GM12878 (cell line): ENCODE data around the gene MAN1A1. TPM values are rescaled to one million over a fixed set of nuclear protein-coding genes. Genes with fewer than 3 reads are reported as not detected.

Experiments
- ATAC-seq: fragments of 200-7000 bp; cut with Tn5 transposase; 3 replicates; pipeline ENCODE4 v1.9.1; 2020; ENCODE audit warnings: mild to moderate bottlenecking, moderate library complexity
- BruUV-seq: library from RNA; stranded (reverse); fragments of 400-500 nt; replicated peaks from 2 replicates; lab custom pipeline; 2021; lab: Mats Ljungman, UMichigan
- CTCF ChIA-PET: fragments of 300-600 bp; sonication (Branson Sonifier 250); formaldehyde crosslinking; extraction: SDS; loops from one replicate; lab custom pipeline; 2021; ENCODE audit warnings: inconsistent platforms; lab: Yijun Ruan, JAX
- POLR2A ChIA-PET: fragments of 350-600 bp; formaldehyde crosslinking; extraction: SDS; loops from one replicate; lab custom pipeline; 2021; ENCODE audit warnings: inconsistent platforms; lab: Charles Lee
- RAD21 ChIA-PET: fragments of 300-600 bp; sonication (Branson Sonifier 250); formaldehyde crosslinking; loops from one replicate; lab custom pipeline; 2023; ENCODE audit warnings: antibody characterized with exemption; ENCODE audit not compliant: unreplicated experiment; lab: Charles Lee
- SMC1A ChIA-PET: fragments of 300-600 bp; sonication (Branson Sonifier 250); formaldehyde crosslinking; loops from one replicate; lab custom pipeline; 2023; ENCODE audit not compliant: unreplicated experiment, uncharacterized antibody; lab: Charles Lee
- DNase-seq: peaks from one replicate; pipeline ENCODE4 v3.0.0-alpha.2; 2011; ENCODE audit warnings: low read depth, low spot score
- FAIRE-seq: peaks from 3 replicates; lab custom pipeline; 2011; peaks lifted over from hg19 to GRCh38; lab: Jason Lieb, UNC
- H2AFZ ChIP-seq: 2 replicates; pipeline ENCODE4 v1.6.0; 2011; ENCODE audit warnings: low read depth, low read length, control low read depth; ENCODE audit not compliant: control insufficient read depth
- H3K27ac ChIP-seq: 2 replicates; pipeline ENCODE4 v1.5.1; 2011; ENCODE audit warnings: control low read depth; ENCODE audit not compliant: control insufficient read depth, insufficient read depth
- H3K27me3 ChIP-seq, 2 experiments: replicated peaks in 1 of 2; 2 replicates each; pipeline versions ENCODE4 v1.6.0 to v1.6.1; 2011; ENCODE audit warnings: low read length in 1 of 2; ENCODE audit not compliant: control insufficient read depth in 2 of 2, insufficient read depth in 2 of 2
- H3K36me3 ChIP-seq, 2 experiments: 2 replicates each; pipeline ENCODE4 v1.5.1; 2011; ENCODE audit warnings: low read length in 1 of 2; ENCODE audit not compliant: control insufficient read depth in 2 of 2, insufficient read depth in 2 of 2
- H3K4me1 ChIP-seq: 2 replicates; pipeline ENCODE4 v1.6.1; 2011; ENCODE audit warnings: mild to moderate bottlenecking, low read length, moderate library complexity, mixed read lengths; ENCODE audit not compliant: control insufficient read depth, insufficient read depth
- H3K4me2 ChIP-seq: 2 replicates; pipeline ENCODE4 v1.6.0; 2011; ENCODE audit warnings: control low read depth; ENCODE audit not compliant: control insufficient read depth, insufficient read depth
- H3K4me3 ChIP-seq: fragments of 200-600 bp; sonication (generic); 2 replicates; pipeline ENCODE4 v1.5.1; 2016
- H3K79me2 ChIP-seq: 2 replicates; pipeline ENCODE4 v1.6.0; 2011; ENCODE audit warnings: low read length; ENCODE audit not compliant: control insufficient read depth, insufficient read depth
- H3K9ac ChIP-seq: 2 replicates; pipeline ENCODE4 v1.8.0; 2011; ENCODE audit warnings: low read length, control low read depth, mixed read lengths; ENCODE audit not compliant: control insufficient read depth, insufficient read depth
- H3K9me3 ChIP-seq: replicated peaks from 3 replicates; pipeline ENCODE4 v1.5.1; 2011; ENCODE audit warnings: mild to moderate bottlenecking, low read length; ENCODE audit not compliant: control insufficient read depth, insufficient read depth
- H4K20me1 ChIP-seq: 2 replicates; pipeline ENCODE4 v1.6.0; 2011; ENCODE audit not compliant: control insufficient read depth, insufficient read depth
- BCLAF1 ChIP-seq: fragments of 450-650 bp; IDR thresholded peaks from 2 replicates; pipeline ENCODE4 v1.6.1; 2017; ENCODE audit warnings: antibody characterized with exemption, mild to moderate bottlenecking, moderate library complexity
- CHD2 ChIP-seq: IDR thresholded peaks from 2 replicates; pipeline ENCODE4 v1.6.1; 2011; ENCODE audit warnings: low read depth, low read length, improper control_type of control experiment, borderline replicate concordance
- EED ChIP-seq: sonication (generic); IDR thresholded peaks from 2 replicates; pipeline ENCODE4 v1.6.1; 2016; ENCODE audit warnings: antibody characterized with exemption, low read depth
- EZH2 ChIP-seq: IDR thresholded peaks from 2 replicates; pipeline ENCODE4 v1.6.1; 2012; ENCODE audit warnings: low read depth, mild to moderate bottlenecking, control low read depth, inconsistent platforms, low read length, borderline replicate concordance; ENCODE audit not compliant: control insufficient read depth
- NR2C2 ChIP-seq: IDR thresholded peaks from 2 replicates; pipeline ENCODE4 v1.6.1; 2011; ENCODE audit warnings: borderline replicate concordance, low read depth; ENCODE audit not compliant: control insufficient read depth, insufficient read length
- RFX5 ChIP-seq: IDR thresholded peaks from 2 replicates; pipeline ENCODE4 v1.6.1; 2011; ENCODE audit warnings: low read depth, low read length, improper control_type of control experiment
- RUNX3 ChIP-seq: IDR thresholded peaks from 2 replicates; pipeline ENCODE4 v1.6.1; 2012; ENCODE audit warnings: low read length, inconsistent platforms
- SMAD1 ChIP-seq: fragments of 450-650 bp; IDR thresholded peaks from 2 replicates; pipeline ENCODE4 v1.6.1; 2018; ENCODE audit warnings: mild to moderate bottlenecking, low read depth; ENCODE audit not compliant: partially characterized antibody
- SMC3 ChIP-seq: IDR thresholded peaks from 2 replicates; pipeline ENCODE4 v1.6.1; 2011; ENCODE audit warnings: low read length, improper control_type of control experiment, borderline replicate concordance
- STAT1 ChIP-seq: fragments of 450-650 bp; conservative IDR thresholded peaks from 2 replicates; pipeline ENCODE4 v1.6.1; 2014; ENCODE audit warnings: antibody characterized with exemption, mild to moderate bottlenecking
- SUPT20H ChIP-seq: IDR thresholded peaks from 2 replicates; pipeline ENCODE4 v1.6.1; 2011; ENCODE audit warnings: low read depth, mild to moderate bottlenecking, low read length, moderate library complexity, borderline replicate concordance; ENCODE audit not compliant: control insufficient read depth
- SUZ12 ChIP-seq: fragments of 200-600 bp; sonication (generic); IDR thresholded peaks from one replicate; pipeline ENCODE4 v1.6.1; 2018; ENCODE audit warnings: antibody characterized with exemption, mild to moderate bottlenecking; ENCODE audit not compliant: unreplicated experiment
- USF1 ChIP-seq: IDR thresholded peaks from 2 replicates; pipeline ENCODE4 v1.6.1; 2011; ENCODE audit warnings: borderline replicate concordance, low read depth, mild to moderate bottlenecking, moderate library complexity, mixed read lengths, low read length; ENCODE audit not compliant: insufficient read depth; ENCODE audit errors: extremely low read length
- WGBS: methylation state at CpG from one replicate; pipeline ENCODE4 v1.1.6; 2016; ENCODE audit warnings: low lambda C conversion rate; ENCODE audit not compliant: insufficient replicate concordance, insufficient coverage; ENCODE audit errors: missing lambda C conversion rate; 5-methylcytosine and 5-hydroxymethylcytosine counted together
- in situ Hi-C: fragments of 300-500 bp; cut with MboI; formaldehyde crosslinking; loops from 9 replicates; pipeline ENCODE4 v1.14.3; 2018; ENCODE audit warnings: mixed read lengths
- intact Hi-C: fragments of 100-400 bp; cut with micrococcal nuclease; formaldehyde crosslinking; loops from one replicate; pipeline ENCODE4 v1.14.2; 2022; ENCODE audit not compliant: unreplicated experiment
- polyA plus RNA-seq, 11 experiments: library from polyadenylated mRNA; depleted of rRNA in 4 of 11; unstranded in 6 of 11; stranded (reverse) in 5 of 11; fragments of >200 nt; fragmentation: Nextera tagmentation in 4 of 11; fragmentation: Illumina TruSeq in 1 of 11; extraction: Ambion mirVana in 4 of 11; extraction: Trizol in 1 of 11; gene quantifications; 1 replicate in 1 of 11; 2 replicates in 10 of 11; pipeline versions ENCODE4 v1.2.1 to v1.2.3, GENCODE V29; 2011 to 2016; ENCODE audit warnings: inconsistent platforms in 2 of 11, missing spikeins in 2 of 11, low read depth in 1 of 11
- total RNA-seq, 4 experiments: library from RNA; depleted of rRNA in 3 of 4; stranded (reverse); fragments of >200 nt in 3 of 4; fragmentation: Illumina TruSeq in 1 of 4; extraction: Trizol in 1 of 4; gene quantifications; 2 replicates each; pipeline versions ENCODE4 v1.2.1 to v1.2.3, GENCODE V29; 2013 to 2021
- TF ChIP-seq, protein P1 (sequence below): IDR thresholded peaks from 2 replicates; pipeline ENCODE4 v1.6.1; 2012; ENCODE audit warnings: low read length, inconsistent platforms
- TF ChIP-seq, protein P2 (sequence below): IDR thresholded peaks from 2 replicates; pipeline ENCODE4 v1.6.1; 2012; ENCODE audit warnings: low read depth, low read length, improper control_type of control experiment
- TF ChIP-seq, protein P3 (sequence below): fragments of 450-650 bp; IDR thresholded peaks from 2 replicates; pipeline ENCODE4 v1.6.1; 2017; ENCODE audit warnings: mild to moderate bottlenecking

MAN1A1 gene
- total and polyA plus RNA-seq, 10 of the 15 experiments (the other 5 are each of a cell fraction or from before 2014, with no cell fraction given) = 5.4 to 28.1 (median 19.5) TPM

DNA sequence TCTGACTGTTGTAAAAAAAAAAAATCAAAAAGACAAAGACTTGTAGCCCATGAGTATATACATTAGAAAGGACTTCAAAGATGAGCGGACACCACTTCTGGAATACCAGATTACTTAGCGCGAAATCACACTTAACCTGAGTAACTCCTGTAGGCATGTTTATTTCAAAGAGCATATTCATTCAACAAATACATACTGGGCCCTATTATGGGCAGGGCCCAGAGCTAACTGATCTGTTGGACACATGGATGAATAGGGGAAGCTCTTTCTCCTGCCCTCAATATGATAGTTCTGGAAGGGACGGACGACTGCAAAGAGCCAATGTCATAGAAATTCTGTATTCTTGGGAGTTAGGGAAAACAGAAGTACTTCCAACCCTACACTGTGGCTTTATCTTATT, 12.3 kb downstream of the MAN1A1 start:
- Histone ChIP-seq H3K4me2 (no peak overlapping the region), H3K79me2 (peaks cover 8% of the 10 kb centered on the region), H3K4me3 (no peak overlapping the region), H3K4me1 (peaks cover 10% of the 10 kb centered on the region), H3K27ac (no peak overlapping the region), H3K36me3 (no peaks in the 10 kb centered on the region; a peak in 1 of 4 replicates), H4K20me1 (no peaks in the 10 kb centered on the region), H3K27me3 (no peaks in the 10 kb centered on the region), H3K9ac (no peak overlapping the region), H2AFZ (no peak overlapping the region), H3K9me3 (no peaks in the 10 kb centered on the region)
- no TSS peak for BruUV-seq
- no peak for ATAC-seq
- SMC1A ChIA-PET = interaction anchor here (0.7 to 18.1 kb wide), 12 partner anchors 8 to 192 kb away, joined by 3 to 359 read pairs (median 6); no protein-coding TSS in a partner anchor
- FAIRE-seq = no peak
- 97% methylated on average over 5 of the region's 5 CpGs for WGBS
- CTCF ChIA-PET = interaction anchor here (0.7 to 8.0 kb wide), 8 partner anchors 8 to 405 kb away, joined by 3 to 144 read pairs (median 8); no protein-coding TSS in a partner anchor
- in situ Hi-C loops (no loop called here), intact Hi-C loops (no loop called here)
- POLR2A ChIA-PET = interaction anchor here (1.2 to 8.0 kb wide), 4 partner anchors 10 to 25 kb away, joined by 7 to 114 read pairs (median 30); no protein-coding TSS in a partner anchor
- DNase-seq = no peak
- RAD21 ChIA-PET = interaction anchor here (0.9 to 18.1 kb wide), 8 partner anchors 8 to 189 kb away, joined by 3 to 414 read pairs (median 13); no protein-coding TSS in a partner anchor
- no peak for TF ChIP-seq NR2C2
- no peak for TF ChIP-seq CHD2
- TF ChIP-seq SUZ12 = no peak
- TF ChIP-seq RUNX3 = no peak
- no peak for TF ChIP-seq RFX5
- no peak for TF ChIP-seq STAT1
- TF ChIP-seq BCLAF1 = no peak
- TF ChIP-seq EED = no peak
- TF ChIP-seq SMC3 = no peak
- TF ChIP-seq, protein P1, sequence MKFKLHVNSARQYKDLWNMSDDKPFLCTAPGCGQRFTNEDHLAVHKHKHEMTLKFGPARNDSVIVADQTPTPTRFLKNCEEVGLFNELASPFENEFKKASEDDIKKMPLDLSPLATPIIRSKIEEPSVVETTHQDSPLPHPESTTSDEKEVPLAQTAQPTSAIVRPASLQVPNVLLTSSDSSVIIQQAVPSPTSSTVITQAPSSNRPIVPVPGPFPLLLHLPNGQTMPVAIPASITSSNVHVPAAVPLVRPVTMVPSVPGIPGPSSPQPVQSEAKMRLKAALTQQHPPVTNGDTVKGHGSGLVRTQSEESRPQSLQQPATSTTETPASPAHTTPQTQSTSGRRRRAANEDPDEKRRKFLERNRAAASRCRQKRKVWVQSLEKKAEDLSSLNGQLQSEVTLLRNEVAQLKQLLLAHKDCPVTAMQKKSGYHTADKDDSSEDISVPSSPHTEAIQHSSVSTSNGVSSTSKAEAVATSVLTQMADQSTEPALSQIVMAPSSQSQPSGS = no peak
- TF ChIP-seq, protein P2, sequence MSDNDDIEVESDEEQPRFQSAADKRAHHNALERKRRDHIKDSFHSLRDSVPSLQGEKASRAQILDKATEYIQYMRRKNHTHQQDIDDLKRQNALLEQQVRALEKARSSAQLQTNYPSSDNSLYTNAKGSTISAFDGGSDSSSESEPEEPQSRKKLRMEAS = no peak
- TF ChIP-seq EZH2 = no peak
- TF ChIP-seq, protein P3, sequence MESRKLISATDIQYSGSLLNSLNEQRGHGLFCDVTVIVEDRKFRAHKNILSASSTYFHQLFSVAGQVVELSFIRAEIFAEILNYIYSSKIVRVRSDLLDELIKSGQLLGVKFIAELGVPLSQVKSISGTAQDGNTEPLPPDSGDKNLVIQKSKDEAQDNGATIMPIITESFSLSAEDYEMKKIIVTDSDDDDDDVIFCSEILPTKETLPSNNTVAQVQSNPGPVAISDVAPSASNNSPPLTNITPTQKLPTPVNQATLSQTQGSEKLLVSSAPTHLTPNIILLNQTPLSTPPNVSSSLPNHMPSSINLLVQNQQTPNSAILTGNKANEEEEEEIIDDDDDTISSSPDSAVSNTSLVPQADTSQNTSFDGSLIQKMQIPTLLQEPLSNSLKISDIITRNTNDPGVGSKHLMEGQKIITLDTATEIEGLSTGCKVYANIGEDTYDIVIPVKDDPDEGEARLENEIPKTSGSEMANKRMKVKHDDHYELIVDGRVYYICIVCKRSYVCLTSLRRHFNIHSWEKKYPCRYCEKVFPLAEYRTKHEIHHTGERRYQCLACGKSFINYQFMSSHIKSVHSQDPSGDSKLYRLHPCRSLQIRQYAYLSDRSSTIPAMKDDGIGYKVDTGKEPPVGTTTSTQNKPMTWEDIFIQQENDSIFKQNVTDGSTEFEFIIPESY = no peak
- no peak for TF ChIP-seq SUPT20H
- TF ChIP-seq USF1 = no peak
- TF ChIP-seq SMAD1 = no peak
